Liver (tissue), 9 donors: ENCODE data around the gene OR52H1. TPM values are rescaled to one million over a fixed set of nuclear protein-coding genes. Genes with fewer than 3 reads are reported as not detected.

ENCODE experiments used
- DNase-seq: peaks from one replicate; pipeline ENCODE4 v3.0.0-alpha.2; 2017; ENCODE audit warnings: low spot score
- H3K27ac ChIP-seq, 2 donors: one replicate each; pipeline ENCODE4 v1.7.0; 2013; ENCODE audit warnings: inconsistent platforms in 2 of 2, low read length in 2 of 2, control low read depth in 1 of 2, low read depth in 1 of 2, mild to moderate bottlenecking in 1 of 2
- H3K27me3 ChIP-seq, 4 donors: one replicate each; pipeline versions ENCODE4 v1.6.1 to v1.7.0; 2013; ENCODE audit warnings: low read length in 3 of 4, inconsistent platforms in 1 of 4, mild to moderate bottlenecking in 1 of 4, moderate library complexity in 1 of 4; ENCODE audit not compliant: control insufficient read depth in 4 of 4, insufficient read depth in 4 of 4
- H3K36me3 ChIP-seq, 4 donors: one replicate each; pipeline versions ENCODE4 v1.6.1 to v1.7.0; 2013; ENCODE audit warnings: low read length in 3 of 4, mild to moderate bottlenecking in 3 of 4, low read depth in 1 of 4, moderate library complexity in 1 of 4; ENCODE audit not compliant: control insufficient read depth in 4 of 4, insufficient read depth in 3 of 4
- H3K4me1 ChIP-seq, 4 donors: one replicate each; pipeline versions ENCODE4 v1.6.1 to v1.7.0; 2013; ENCODE audit warnings: low read length in 3 of 4, mild to moderate bottlenecking in 3 of 4, moderate library complexity in 1 of 4; ENCODE audit not compliant: control insufficient read depth in 4 of 4, insufficient read depth in 4 of 4
- H3K4me3 ChIP-seq, 3 donors: one replicate each; pipeline versions ENCODE4 v1.6.1 to v1.7.0; 2013; ENCODE audit warnings: low read length in 3 of 3, control low read depth in 1 of 3, low read depth in 1 of 3, mild to moderate bottlenecking in 1 of 3
- H3K9ac ChIP-seq, 2 donors: one replicate each; pipeline ENCODE4 v1.7.0; 2013; ENCODE audit warnings: low read length in 2 of 2, mild to moderate bottlenecking in 2 of 2, moderate library complexity in 2 of 2, control low read depth in 1 of 2, low read depth in 1 of 2
- H3K9me3 ChIP-seq, 4 donors: one replicate each; pipeline versions ENCODE4 v1.6.1 to v1.7.0; 2013; ENCODE audit warnings: low read length in 3 of 4; ENCODE audit not compliant: control insufficient read depth in 4 of 4
- ATF3 ChIP-seq: IDR thresholded peaks from 2 replicates; pipeline ENCODE4 v1.6.1; 2016; ENCODE audit warnings: antibody characterized with exemption
- CTCF ChIP-seq: fragments of 150-350 bp; IDR thresholded peaks from 2 replicates; pipeline ENCODE4 v1.5.1; 2017; ENCODE audit warnings: improper control_type of control experiment, low read depth, low read length; ENCODE audit not compliant: missing input control
- EGR1 ChIP-seq, 2 donors: IDR thresholded peaks; 2 replicates each; pipeline ENCODE4 v1.6.1; 2016 to 2018; ENCODE audit warnings: antibody characterized with exemption in 2 of 2, low read depth in 2 of 2
- FOXA1 ChIP-seq: IDR thresholded peaks from 2 replicates; pipeline ENCODE4 v1.6.1; 2016; ENCODE audit warnings: antibody characterized with exemption
- FOXA2 ChIP-seq: IDR thresholded peaks from 2 replicates; pipeline ENCODE4 v1.6.1; 2016; ENCODE audit warnings: antibody characterized with exemption
- GABPA ChIP-seq, 2 donors: IDR thresholded peaks in 1 of 2; conservative IDR thresholded peaks in 1 of 2; 2 replicates each; pipeline ENCODE4 v1.6.1; 2016; ENCODE audit warnings: antibody characterized with exemption in 2 of 2, mild to moderate bottlenecking in 1 of 2, moderate library complexity in 1 of 2
- HNF4A ChIP-seq, 2 donors: conservative IDR thresholded peaks; 2 replicates each; pipeline ENCODE4 v1.6.1; 2016; ENCODE audit warnings: antibody characterized with exemption in 2 of 2, mild to moderate bottlenecking in 2 of 2
- HNF4G ChIP-seq: IDR thresholded peaks from 2 replicates; pipeline ENCODE4 v1.6.1; 2016; ENCODE audit warnings: antibody characterized with exemption
- JUND ChIP-seq, 2 donors: IDR thresholded peaks; 2 replicates each; pipeline ENCODE4 v1.6.1; 2016; ENCODE audit warnings: antibody characterized with exemption in 2 of 2
- MAX ChIP-seq: IDR thresholded peaks from 2 replicates; pipeline ENCODE4 v1.6.1; 2016; ENCODE audit warnings: antibody characterized with exemption
- NR2F2 ChIP-seq: IDR thresholded peaks from 2 replicates; pipeline ENCODE4 v1.6.1; 2016; ENCODE audit warnings: antibody characterized with exemption
- RAD21 ChIP-seq, 2 donors: IDR thresholded peaks; 2 replicates each; pipeline ENCODE4 v1.6.1; 2016; ENCODE audit warnings: antibody characterized with exemption in 2 of 2, mild to moderate bottlenecking in 2 of 2
- REST ChIP-seq: IDR thresholded peaks from 2 replicates; pipeline ENCODE4 v1.6.1; 2016; ENCODE audit warnings: antibody characterized with exemption, mild to moderate bottlenecking
- RXRA ChIP-seq, 2 donors: IDR thresholded peaks; 2 replicates each; pipeline ENCODE4 v1.6.1; 2017 to 2018; ENCODE audit warnings: antibody characterized with exemption in 2 of 2, mild to moderate bottlenecking in 1 of 2
- SP1 ChIP-seq: IDR thresholded peaks from 2 replicates; pipeline ENCODE4 v1.6.1; 2018; ENCODE audit warnings: antibody characterized with exemption, mild to moderate bottlenecking
- TAF1 ChIP-seq: conservative IDR thresholded peaks from 2 replicates; pipeline ENCODE4 v1.6.1; 2016; ENCODE audit warnings: antibody characterized with exemption, mild to moderate bottlenecking
- YY1 ChIP-seq: IDR thresholded peaks from 2 replicates; pipeline ENCODE4 v1.6.1; 2016; ENCODE audit warnings: antibody characterized with exemption, mild to moderate bottlenecking
- ZBTB33 ChIP-seq: IDR thresholded peaks from 2 replicates; pipeline ENCODE4 v1.6.1; 2016; ENCODE audit warnings: antibody characterized with exemption
- WGBS: extraction: QIAGEN DNeasy Blood & Tissue Kit; methylation state at CpG from one replicate; pipeline ENCODE4 v1.1.7; 2013; 5-methylcytosine and 5-hydroxymethylcytosine counted together
- polyA plus RNA-seq, 2 donors: library from polyadenylated mRNA; stranded (reverse) in 1 of 2; unstranded in 1 of 2; fragments of 200-250 nt in 1 of 2; fragments of >200 nt in 1 of 2; fragmentation: Nextera tagmentation in 1 of 2; extraction: Ambion mirVana in 1 of 2; gene quantifications; one replicate each; pipeline versions ENCODE4 v1.2.1 to v1.2.3, GENCODE V29; 2013 to 2015
- total RNA-seq, 2 donors: library from RNA; depleted of rRNA; stranded (reverse); fragments of >200 nt; gene quantifications; one replicate each; pipeline ENCODE4 v1.2.3, GENCODE V29; 2014
- donor health status: healthy.
- donor health status: healthy.
- donor health status: healthy.
- donor health status: healthy.
- donor health status: healthy.

Gene OR52H1
- total and polyA plus RNA-seq, 4 donors: 0.14 to 0.33 TPM; not detected in 2

GRCh38 chr11:5509803-5510202 lies 38.5 kb downstream of the OR52H1 start, which contains the start of gene UBQLN3:
TSS of gene UBQLN3 (minus strand) at chr11:5509957. CDS start at chr11:5509558, 399 bp downstream.
- WGBS: 89% methylated on average over 4 of the region's 4 CpGs
- H3K36me3 ChIP-seq: no peaks in the 10 kb centered on the region
- no peak within 1 kb of the TSS for H3K4me3 ChIP-seq
- DNase-seq: no peak
- no peaks in the 10 kb centered on the region for H3K27me3 ChIP-seq
- H3K9me3 ChIP-seq: no peaks in the 10 kb centered on the region
- TF ChIP-seq RAD21 (IDR thresholded peaks at IDR 0.05) (no peak), HNF4G (no peak), NR2F2 (no peak), YY1 (no peak), GABPA (IDR thresholded peaks at IDR 0.05 in 1 of 2, conservative IDR thresholded peaks at IDR 0.05 in 1 of 2) (no peak), ATF3 (no peak), FOXA1 (no peak), EGR1 (IDR thresholded peaks at IDR 0.05; ENCODE audit: low read depth in 2 of 2) (no peak), MAX (no peak), TAF1 (no peak), SP1 (no peak), REST (no peak), CTCF (no peak), ZBTB33 (no peak), FOXA2 (no peak), JUND (IDR thresholded peaks at IDR 0.05) (no peak), HNF4A (conservative IDR thresholded peaks at IDR 0.05) (no peak), RXRA (IDR thresholded peaks at IDR 0.05) (no peak)
- no peak within 1 kb of the TSS for H3K9ac ChIP-seq
- H3K4me1 ChIP-seq: no peaks in the 10 kb centered on the region
- no peak within 1 kb of the TSS for H3K27ac ChIP-seq
